Activated CD8-positive, alpha-beta memory T cell treated with anti-CD3 and anti-CD28 coated beads, Interleukin-2, amount 50 U/mL, for 24 hours (primary cell): ENCODE data around the gene POLR2I.
"Not testable (repeated sequence)": the region's sequence is repeated elsewhere in the genome, so short reads cannot be mapped to it uniquely, and the experiment has no call there.

Experiments used
- DNase-seq: peaks from one replicate; pipeline ENCODE4 v3.0.0-alpha.2; 2020; ENCODE audit errors: extremely low read depth

Gene POLR2I

DNA sequence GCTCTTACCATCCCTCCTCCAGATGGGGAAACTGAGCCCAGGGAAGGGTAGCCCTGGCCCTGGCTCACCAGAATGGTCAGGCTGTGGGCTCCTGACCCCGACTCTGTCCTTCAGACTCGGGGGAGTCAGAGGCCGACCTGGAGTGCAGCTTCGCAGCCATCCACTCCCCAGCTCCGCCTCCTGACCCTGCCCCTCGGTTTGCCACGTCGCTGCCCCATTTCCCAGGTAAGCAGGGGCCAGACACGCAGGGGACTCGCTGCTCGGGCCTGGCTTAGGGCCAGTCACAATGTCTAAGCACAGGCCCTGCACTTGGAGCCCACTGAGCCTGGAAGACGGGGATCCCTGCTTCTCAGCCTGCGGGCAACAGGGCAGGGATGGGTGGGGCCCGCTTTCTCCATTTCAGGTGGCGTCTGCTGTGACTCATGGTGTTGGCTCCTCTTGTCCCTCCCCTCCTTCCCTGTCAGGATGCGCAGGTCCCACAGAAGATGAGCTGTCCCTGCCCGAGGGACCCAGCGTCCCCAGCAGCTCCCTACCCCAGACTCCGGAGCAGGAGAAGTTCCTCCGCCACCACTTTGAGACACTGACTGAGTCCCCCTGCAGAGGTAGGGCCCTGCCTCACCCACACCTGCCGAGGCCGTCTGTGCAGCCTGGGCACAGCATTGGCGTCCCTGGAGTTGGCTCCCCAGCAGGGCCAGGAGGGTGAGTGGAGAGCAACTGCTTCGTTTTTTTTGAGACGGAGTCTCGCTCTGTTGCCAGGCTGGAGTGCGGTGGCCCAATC, 12.9 kb downstream of the POLR2I start:
- DNase-seq, result no peak

DNA sequence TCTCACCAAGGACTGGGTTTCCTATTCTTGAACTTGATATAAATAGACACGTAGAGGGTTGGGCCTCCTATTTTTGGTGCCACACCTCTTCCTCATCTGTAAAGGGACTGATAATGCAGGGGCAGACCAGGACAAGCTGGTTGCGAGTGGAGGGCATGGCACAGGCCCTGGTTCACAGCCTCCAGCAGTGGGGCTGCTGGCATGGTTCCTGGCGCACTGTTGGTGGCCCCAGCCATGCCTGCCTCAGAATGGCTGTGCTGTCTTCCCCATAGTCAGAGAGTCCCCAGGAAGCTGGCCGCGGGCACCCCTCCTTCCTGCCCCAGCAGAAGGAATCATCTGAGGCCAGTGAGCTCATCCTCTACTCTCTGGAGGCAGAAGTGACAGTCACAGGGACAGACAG, 14.2 kb downstream of the POLR2I start:
- DNase-seq, result no peak

DNA sequence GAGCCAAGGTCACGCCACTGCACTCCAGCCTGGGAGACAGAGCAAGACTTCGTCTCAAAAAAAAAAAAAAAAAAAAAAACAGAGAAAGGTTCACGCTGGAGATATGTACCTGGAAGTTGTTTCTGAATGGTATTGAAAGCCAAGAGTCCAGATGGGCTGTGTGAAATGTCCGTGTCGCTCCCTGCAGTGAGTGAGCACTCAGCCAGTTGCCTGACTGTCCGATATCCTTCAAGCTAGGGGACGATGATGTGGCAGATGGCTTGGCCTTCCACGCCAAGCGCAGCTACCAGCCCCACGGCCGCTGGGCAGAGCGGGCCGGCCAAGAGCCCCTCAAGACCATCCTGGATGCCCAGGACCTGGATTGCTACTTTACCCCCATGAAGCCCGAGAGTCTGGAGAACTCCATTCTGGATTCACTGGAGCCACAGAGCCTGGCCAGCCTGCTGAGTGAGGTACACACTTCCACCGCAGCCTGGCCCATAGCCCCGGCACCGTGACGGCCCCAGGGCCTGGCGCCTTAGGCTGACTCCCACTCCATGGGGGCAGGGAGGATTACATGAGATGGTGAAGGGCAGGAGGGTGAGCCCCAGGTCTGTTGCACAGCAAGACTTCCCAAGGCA, 15.4 kb downstream of the POLR2I start:
- no peak for DNase-seq

DNA sequence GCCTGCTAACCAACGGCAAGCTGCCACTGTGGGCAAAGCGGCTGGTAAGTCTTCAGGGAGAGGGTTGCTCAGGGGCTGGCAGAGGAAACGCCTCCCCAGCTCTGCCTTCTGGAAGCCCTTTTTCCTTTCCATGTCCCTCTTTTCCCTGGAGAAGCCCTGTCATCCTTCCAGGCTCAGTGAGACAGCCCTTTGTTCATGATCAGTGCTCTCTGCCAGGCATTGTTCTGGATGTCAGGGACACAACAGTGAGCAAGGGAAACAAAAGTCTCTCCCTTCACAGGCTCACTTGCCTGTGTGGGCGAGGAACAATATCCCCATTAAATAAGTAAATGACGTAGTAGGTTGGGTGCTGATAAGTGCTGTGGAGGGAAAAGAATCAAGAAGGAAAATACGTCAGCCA, 17.6 kb downstream of the POLR2I start:
- no peak for DNase-seq

DNA sequence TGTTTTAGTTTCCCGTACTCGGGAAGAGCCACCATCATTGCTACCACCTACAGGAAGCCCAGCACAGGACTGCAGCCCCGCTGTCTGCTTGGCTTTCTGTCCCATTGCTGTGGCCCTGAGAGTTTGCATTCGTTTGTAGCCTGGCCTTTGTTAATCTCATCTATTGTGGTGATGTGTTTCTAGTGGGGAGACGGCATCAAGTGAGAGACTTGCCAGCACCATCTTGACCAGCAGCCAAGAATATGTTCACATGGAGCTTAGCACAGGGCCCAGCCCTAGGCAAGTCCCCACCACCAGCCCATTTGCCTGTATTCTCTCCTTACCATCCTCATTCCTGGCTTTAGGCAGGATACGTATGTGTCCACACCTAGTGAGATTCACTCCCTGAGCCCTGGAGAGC, 21.0 kb downstream of the POLR2I start:
- DNase-seq, result no peak

DNA sequence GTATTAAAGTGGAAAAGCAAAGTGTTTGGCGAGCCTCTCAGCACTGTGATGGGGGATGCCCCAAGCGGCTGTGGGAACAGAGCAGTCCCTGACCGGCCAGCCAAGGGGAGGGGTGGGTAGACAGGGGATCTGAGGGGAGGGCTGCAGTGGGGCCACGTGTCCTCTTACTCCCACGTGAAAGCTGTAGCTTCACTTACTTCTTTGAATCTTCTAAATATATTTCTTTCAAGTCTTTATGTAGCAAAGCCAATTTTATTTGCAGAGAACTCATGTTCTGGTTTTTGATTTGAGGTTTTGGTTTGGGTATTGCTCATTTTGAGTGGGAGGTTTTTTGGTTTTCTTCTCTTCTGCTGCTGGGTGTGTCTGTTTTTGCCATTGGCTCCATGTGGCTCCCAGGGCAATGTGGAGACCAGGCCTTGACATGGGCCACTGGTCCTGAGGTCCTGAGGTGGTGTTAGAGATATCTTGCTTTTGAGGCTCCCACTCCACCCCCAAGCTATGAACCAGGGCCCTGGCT, 21.5 kb downstream of the POLR2I start:
- no peak for DNase-seq

DNA sequence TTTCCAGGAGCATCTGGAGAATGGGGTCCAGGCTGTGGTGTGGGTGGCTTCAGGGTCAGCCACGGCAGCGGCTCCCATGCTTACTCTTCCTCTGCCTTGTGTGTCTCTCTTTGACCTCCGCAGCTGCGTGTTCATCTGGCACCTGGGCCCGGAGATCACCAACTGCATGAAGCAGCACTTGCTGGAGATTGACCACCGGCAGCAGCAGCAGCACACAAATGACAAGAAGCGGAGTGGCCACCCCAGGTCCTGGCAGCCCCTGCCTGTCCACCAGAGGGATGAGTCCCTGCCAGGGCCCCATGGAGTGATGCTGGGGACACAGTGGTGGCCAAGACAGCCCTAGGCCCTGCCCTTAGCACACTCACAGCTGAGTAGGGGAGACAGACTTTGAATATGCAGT, 22.1 kb downstream of the POLR2I start:
- no peak for DNase-seq

DNA sequence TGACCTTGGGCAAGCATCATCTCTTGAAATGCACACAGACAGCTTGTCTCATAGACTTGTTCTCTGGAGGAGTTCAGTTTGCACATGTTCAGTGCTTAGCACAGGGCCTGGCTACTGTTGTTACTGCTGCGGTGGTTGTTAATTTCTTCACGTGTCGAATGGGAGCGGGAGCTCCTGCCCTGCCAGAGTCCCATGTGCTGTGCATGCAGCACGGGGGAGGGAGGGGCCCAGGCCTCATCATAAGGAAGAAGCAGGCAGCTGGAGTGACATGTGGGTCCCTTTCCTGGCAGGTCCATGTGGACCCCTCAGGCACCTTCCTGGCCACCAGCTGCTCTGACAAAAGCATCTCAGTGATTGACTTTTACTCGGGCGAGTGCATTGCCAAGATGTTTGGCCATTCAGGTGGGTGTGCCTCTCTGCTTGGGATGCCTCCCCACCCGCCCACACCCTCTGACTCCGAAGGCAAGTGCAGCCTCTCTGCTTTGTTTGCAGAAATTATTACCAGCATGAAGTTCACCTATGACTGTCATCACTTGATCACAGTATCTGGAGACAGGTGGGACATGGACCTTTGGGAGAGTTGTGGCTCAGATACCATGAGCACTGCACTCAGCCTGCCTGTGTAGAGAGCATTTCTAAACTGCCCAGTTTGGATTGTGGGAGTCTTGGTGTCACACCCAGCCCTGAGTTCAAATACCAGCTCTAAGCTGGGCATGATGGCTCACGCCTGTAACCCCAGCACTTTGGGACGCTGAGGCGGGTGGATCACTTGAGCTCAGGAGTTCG, 23.6 kb downstream of the POLR2I start:
- no peak for DNase-seq

DNA sequence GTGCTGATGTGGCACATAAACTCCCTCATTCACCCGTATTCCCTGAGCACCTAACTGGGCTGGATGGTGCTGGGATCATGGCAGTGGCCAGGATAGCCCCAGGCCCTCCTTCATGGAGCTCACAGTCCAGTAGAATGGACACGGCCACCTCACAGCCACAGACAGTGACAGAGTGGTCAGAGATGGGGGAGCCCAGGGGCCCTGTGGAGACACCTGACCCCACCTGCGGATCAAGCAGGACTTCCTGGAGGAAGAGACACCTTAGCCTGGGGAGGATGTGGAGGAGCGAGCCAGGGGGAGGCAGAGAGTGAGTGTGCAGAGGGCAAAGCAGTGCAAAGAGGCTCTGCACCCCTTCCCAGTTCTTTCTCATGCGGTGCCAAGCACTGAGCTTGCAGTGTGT, 24.8 kb downstream of the POLR2I start:
- DNase-seq, result no peak

DNA sequence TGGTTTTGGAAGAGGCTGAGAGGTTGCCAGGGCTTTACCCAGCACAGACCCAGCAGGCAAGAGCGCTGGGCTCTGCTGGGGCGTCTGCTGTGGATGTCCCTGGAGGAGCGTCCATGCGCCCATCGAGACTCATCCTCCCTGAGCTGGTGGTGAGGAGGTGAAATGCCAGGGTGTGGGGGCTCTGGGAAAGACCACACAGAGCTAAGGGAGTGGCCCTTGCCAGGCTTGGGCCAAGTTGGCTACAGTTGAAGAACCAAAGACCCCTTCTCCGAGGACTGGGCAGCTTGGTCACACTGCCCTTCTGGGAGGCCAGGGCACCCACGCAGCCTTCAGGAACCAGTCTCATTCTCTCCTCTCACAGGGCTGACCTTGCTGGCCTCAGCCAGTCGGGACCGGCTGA, 28.3 kb downstream of the POLR2I start:
- no peak for DNase-seq

DNA sequence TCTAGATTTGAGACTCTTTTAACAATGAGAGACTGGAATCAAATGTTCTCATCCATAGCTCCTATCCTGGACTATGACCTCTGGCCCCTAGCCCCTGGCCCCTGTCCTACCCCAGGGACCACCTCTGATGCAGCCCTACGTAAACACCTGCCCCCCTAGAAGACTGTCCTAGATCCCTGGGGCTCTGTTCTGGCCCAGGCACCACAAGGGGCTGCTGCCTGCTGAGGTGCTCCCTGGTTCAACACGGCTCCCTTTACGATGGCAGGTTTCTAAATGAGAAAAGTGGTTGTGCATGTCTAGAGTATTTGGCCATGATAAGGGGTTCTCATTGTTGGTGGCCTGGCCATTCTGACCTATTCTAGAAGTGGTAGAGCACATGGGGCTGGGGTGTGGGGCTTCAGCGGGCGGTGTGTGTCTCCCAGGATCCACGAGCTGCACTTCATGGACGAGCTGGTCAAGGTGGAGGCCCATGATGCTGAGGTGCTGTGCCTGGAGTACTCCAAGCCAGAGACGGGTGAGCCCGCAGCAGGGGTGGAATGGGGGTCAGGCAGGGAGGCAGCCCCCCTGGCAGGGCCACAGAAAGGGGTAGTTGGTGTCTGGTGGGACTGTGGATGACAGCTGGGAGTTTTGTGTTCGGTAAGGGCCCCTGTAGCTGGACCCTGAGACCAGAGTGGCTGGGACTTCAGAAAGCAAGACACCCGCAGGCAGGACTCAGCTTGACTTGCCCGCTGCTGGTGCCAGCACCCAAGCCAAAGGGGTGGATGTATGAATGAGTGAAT, 30.3 kb downstream of the POLR2I start:
- no peak for DNase-seq

DNA sequence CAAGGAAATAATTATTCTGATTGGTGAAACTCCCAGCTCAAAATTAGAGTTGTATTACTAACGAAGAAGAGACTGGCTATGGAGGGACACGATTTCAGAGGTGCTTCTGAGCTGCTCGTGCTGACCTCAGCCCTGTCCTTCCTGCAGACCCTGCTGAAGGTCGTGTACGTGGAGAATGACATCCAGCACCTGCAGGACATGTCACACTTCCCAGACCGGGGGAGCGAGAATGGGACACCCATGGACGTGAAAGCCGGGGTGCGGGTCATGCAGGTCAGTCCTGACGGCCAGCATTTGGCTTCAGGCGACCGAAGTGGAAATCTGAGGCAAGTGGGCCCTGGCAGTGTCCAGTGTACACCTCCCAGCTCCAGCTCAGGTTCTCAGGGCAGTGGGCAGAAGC, 31.8 kb downstream of the POLR2I start:
- DNase-seq, result no peak

DNA sequence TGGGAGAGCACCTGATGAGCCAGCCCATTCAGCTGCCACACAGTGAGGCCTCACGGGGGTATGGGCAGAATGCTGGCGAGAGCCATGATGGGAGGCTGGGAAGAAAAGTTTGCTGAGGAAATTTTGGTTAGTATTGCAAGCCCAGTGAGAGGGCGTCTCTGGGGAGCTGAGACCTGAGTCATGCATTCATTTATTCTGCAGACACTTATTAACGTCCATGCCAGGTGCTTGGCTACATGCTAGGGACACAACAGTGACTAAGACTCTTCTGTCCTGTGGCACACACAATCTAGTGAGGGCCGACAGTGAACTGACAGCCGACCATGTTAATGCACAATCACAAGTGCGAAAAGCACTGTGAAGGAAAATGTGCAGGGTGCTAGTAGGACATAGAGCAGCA, 32.8 kb downstream of the POLR2I start:
- no peak for DNase-seq

DNA sequence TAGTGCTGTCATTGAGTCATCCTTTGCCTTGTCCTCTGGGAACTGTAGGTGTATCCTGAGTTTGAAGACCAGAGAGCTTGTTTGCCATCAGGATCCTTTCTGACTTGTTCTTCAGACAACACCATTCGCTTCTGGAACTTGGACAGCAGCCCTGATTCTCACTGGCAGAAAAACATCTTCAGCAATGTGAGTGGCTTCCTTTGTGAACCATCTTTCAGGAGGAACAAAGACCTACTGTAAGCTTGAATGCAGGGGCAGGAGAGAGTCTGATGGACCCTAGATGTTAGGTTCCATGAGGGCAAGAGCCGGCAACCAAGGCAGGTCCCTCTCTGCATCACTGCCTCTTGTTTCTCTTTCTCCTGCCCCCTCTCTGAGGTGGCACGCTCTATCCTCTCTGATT, 33.3 kb downstream of the POLR2I start:
- DNase-seq, result no peak

DNA sequence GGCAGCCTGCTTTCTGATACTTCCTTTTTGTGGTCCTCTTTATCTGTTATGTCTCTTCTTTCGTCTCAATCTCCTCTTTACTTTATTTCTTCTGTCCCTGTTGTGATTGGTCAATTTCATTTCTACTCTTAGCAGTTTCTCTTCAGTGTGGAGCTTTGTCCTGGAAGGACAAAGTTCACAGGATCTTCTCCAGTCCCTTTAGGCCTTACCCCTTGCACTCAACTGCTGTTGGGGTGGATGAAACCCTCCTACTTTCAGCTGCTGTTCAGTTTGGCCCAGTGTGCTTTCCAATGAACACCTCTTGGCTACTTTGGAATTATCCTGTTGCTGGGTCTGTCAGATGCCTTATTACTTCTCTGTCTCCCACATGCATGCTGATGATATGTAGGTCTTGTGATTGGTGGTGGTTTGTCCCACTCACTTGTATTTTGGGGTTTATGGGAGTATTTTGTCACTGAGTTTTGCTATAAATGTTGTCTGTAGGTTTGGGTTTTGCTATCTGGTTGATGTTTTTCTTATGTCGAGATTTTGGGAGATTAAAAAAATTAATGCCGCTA, 35.2 kb downstream of the POLR2I start:
- no peak for DNase-seq

DNA sequence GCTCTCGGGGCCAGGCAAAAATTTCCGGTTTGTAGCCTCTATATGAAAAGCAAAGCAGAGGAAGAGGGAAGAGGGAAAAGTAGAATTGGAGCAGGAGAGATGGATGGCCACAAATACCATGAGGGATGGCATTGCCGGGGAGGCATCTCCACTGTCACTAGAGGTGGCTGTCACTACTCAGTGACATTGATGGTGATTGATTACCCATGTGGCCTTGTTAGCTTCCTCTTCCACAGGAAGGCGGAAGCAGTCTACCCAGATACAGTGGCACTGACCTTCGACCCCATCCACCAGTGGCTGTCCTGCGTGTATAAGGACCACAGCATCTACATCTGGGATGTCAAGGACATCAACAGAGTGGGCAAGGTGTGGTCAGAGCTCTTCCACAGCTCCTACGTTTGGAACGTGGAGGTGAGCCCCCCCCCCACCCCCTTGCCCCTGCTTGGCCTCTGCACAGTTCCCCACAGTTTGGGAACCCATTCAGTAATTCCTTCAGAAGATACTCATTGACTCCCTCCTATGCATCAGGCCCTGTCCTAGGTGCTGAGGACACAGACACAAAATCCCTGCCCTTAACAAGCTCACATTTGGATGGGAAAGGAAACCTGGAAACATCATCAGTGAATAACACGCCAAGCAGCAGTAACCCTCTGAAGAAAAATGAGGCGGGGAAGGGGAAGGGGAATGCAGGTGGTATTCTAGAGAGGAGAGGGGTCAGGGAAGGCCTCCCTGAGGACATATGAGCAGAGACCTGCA, 41.4 kb downstream of the POLR2I start:
- DNase-seq, result no peak

DNA sequence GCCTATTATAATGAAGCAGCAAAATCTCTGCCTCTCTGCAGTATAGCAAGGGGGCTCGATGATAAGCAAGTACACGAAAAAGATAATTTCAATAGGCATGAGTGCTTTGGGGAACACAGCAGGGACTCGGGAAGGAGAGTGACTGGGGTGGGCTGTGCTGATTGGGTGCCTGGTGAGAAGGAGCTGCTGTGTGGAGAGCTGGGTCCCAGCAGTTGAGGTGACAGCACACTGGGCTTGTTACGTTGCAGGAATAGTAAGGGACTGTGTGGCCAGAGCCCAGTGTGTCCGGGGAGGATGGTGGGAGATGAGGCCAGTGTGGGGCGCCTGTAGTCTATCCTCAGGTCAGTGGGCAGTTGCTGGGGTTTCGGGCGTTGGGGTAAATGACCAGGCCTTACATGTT, 42.6 kb downstream of the POLR2I start:
- DNase-seq, result no peak

DNA sequence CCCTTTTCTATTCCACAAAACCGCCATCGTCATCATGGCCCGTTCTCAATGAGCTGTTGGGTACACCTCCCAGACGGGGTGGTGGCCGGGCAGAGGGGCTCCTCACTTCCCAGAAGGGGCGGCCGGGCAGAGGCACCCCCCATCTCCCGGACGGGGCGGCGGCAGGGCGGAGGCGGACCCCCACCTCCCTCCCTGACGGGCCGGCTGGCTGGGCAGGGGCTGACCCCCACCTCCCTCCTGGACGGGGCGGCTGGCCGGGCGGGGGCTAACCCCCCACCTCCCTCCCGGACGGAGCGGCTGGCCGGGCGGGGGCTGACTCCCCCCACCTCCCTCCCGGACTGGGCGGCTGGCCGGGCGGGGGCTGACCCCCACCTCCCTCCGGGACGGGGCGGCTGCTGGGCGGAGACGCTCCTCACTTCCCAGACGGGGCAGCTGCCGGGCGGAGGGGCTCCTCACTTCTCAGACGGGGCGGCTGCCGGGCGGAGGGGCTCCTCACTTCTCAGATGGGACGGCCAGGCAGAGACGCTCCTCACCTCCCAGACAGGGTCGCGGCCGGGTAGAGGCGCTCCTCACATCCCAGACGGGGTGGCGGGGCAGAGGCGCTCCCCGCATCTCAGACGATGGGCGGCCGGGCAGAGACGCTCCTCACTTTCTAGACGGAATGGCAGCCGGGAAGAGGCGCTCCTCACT, 45.7 kb downstream of the POLR2I start:
- not testable (repeated sequence) for DNase-seq

DNA sequence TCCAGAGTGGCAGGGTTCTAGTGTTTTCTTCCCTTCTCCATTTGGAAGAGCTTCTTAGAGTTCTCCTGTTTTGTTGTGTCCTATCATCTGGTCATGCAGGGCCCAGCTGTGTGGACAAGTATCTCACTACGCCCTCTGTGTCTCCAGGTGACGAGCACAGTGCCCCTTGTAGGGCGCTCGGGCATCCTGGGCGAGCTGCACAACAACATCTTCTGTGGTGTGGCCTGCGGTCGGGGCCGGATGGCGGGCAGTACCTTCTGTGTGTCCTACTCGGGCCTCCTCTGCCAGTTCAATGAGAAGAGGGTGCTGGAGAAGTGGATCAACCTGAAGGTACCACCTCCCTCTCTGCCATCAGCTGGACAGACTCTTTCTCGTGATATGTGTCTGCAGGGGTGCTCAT, 47.0 kb downstream of the POLR2I start:
- DNase-seq, result no peak

DNA sequence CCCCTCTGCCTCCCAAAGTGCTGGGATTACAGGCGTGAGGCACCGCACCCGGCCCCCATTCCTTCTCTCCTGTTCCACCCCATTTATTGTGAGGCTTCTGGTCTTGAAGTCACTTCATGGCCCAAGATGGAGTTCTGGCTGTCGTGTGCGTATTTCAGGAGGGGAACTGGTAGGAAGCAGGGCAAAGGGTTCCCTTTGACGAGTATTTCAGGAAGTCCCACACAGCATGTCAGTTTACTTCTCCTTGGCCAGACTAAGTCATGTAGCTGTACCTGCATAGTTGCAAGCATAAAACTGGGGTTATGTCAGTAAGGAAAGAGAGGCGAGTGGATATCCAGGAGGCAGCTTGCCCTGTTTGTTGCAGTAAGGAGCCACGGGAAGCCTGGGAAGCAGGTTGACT, 49.8 kb downstream of the POLR2I start:
- no peak for DNase-seq
